Neuronal stem cell (in vitro differentiated cells): Measurements from ENCODE around the gene TMEM72.

Source experiments
- DNase-seq: peaks from one replicate; pipeline ENCODE4 v3.0.0-alpha.2; 2013; ENCODE audit warnings: low spot score
- H2AFZ ChIP-seq: one replicate; pipeline ENCODE4 v1.6.1; 2013; ENCODE audit warnings: mild to moderate bottlenecking, low read length, inconsistent platforms
- H2AK5ac ChIP-seq: 2 replicates; pipeline ENCODE4 v1.6.1; 2013; ENCODE audit warnings: low read depth, mild to moderate bottlenecking, inconsistent platforms, low read length, moderate library complexity, mixed read lengths
- H2BK120ac ChIP-seq: 2 replicates; pipeline ENCODE4 v1.6.1; 2013; ENCODE audit warnings: low read depth, mild to moderate bottlenecking, inconsistent platforms, low read length, moderate library complexity, mixed read lengths
- H2BK12ac ChIP-seq: one replicate; pipeline ENCODE4 v1.6.1; 2013; ENCODE audit warnings: low read length, inconsistent platforms
- H2BK15ac ChIP-seq: 2 replicates; pipeline ENCODE4 v1.6.1; 2013; ENCODE audit warnings: mild to moderate bottlenecking, low read length, inconsistent platforms, mixed read lengths
- H2BK5ac ChIP-seq: one replicate; pipeline ENCODE4 v1.6.1; 2013; ENCODE audit warnings: inconsistent platforms, mild to moderate bottlenecking, low read length, moderate library complexity
- H3K14ac ChIP-seq: one replicate; pipeline ENCODE4 v1.6.1; 2013; ENCODE audit warnings: low read length, inconsistent platforms
- H3K18ac ChIP-seq: 2 replicates; pipeline ENCODE4 v1.6.1; 2013; ENCODE audit warnings: low read length, inconsistent platforms
- H3K23ac ChIP-seq: 2 replicates; pipeline ENCODE4 v1.6.1; 2013; ENCODE audit warnings: low read depth, mild to moderate bottlenecking, mixed read lengths, low read length, inconsistent platforms; ENCODE audit not compliant: poor library complexity
- H3K27ac ChIP-seq: replicated peaks from 3 replicates; pipeline ENCODE4 v1.5.1; 2013; ENCODE audit warnings: low read length, inconsistent platforms
- H3K27me3 ChIP-seq, 3 experiments: 2 replicates each; pipeline ENCODE4 v1.6.1; 2013; ENCODE audit warnings: low read length in 3 of 3, mild to moderate bottlenecking in 2 of 3, inconsistent platforms in 1 of 3, low read depth in 1 of 3, mixed read lengths in 1 of 3, moderate library complexity in 1 of 3; ENCODE audit not compliant: control insufficient read depth in 3 of 3, insufficient read depth in 3 of 3
- H3K36me3 ChIP-seq, 2 donors: replicated peaks in 1 of 2; 2 replicates each; pipeline ENCODE4 v1.6.1; 2013; ENCODE audit warnings: low read length in 2 of 2; ENCODE audit not compliant: control insufficient read depth in 2 of 2, insufficient read depth in 2 of 2
- H3K4ac ChIP-seq: 2 replicates; pipeline ENCODE4 v1.6.1; 2013; ENCODE audit warnings: inconsistent platforms, mild to moderate bottlenecking, low read length, moderate library complexity
- H3K4me1 ChIP-seq, 2 donors: 1 replicate in 1 of 2; 2 replicates in 1 of 2; pipeline ENCODE4 v1.6.1; 2013; ENCODE audit warnings: low read length in 2 of 2, low read depth in 1 of 2; ENCODE audit not compliant: control insufficient read depth in 2 of 2, insufficient read depth in 1 of 2
- H3K4me2 ChIP-seq: one replicate; pipeline ENCODE4 v1.6.1; 2013; ENCODE audit warnings: mild to moderate bottlenecking, low read length, inconsistent platforms; ENCODE audit not compliant: insufficient read depth, poor library complexity, severe bottlenecking
- H3K4me3 ChIP-seq, 2 donors: 2 replicates each; pipeline ENCODE4 v1.5.1; 2013; ENCODE audit warnings: low read length in 2 of 2, mild to moderate bottlenecking in 2 of 2, inconsistent platforms in 1 of 2, moderate library complexity in 1 of 2
- H3K79me1 ChIP-seq: one replicate; pipeline ENCODE4 v1.6.1; 2013; ENCODE audit warnings: low read depth, mild to moderate bottlenecking, inconsistent platforms, low read length, moderate library complexity
- H3K9ac ChIP-seq: one replicate; pipeline ENCODE4 v1.6.1; 2013; ENCODE audit warnings: mild to moderate bottlenecking, low read depth, low read length, inconsistent platforms; ENCODE audit not compliant: poor library complexity
- H3K9me3 ChIP-seq, 2 donors: replicated peaks in 1 of 2; 2 replicates each; pipeline versions ENCODE3 to v1.6.1; 2013; ENCODE audit warnings: low read length in 2 of 2, mild to moderate bottlenecking in 2 of 2, inconsistent platforms in 1 of 2, low read depth in 1 of 2, mixed read lengths in 1 of 2, moderate library complexity in 1 of 2; ENCODE audit not compliant: control insufficient read depth in 2 of 2, insufficient read depth in 1 of 2
- H4K8ac ChIP-seq: one replicate; pipeline ENCODE4 v1.6.1; 2013; ENCODE audit warnings: low read depth, mild to moderate bottlenecking, inconsistent platforms, low read length, moderate library complexity
- H4K91ac ChIP-seq: one replicate; pipeline ENCODE4 v1.6.1; 2013; ENCODE audit warnings: low read length, low read depth, mild to moderate bottlenecking, inconsistent platforms; ENCODE audit not compliant: poor library complexity
- WGBS, 2 donors: extraction: QIAGEN DNeasy Blood & Tissue Kit; methylation state at CpG; one replicate each; pipeline ENCODE4 v1.1.7; 2013; ENCODE audit warnings: missing lambda C conversion rate in 2 of 2, mixed read lengths in 1 of 2; ENCODE audit not compliant: insufficient read length in 2 of 2, insufficient replicate concordance in 1 of 2; ENCODE audit errors: extremely low coverage in 2 of 2; 5-methylcytosine and 5-hydroxymethylcytosine counted together

TMEM72 gene

GRCh38 chr10:44980309-44981171 lies 69.4 kb downstream of the TMEM72 start:
- no peak overlapping the region for H2AFZ ChIP-seq
- H2AK5ac ChIP-seq: peak overlapping the region; percentile 81
- H3K4me2 ChIP-seq: no peak overlapping the region
- H3K18ac ChIP-seq: no peak overlapping the region
- H4K91ac ChIP-seq: no peak overlapping the region
- no peak overlapping the region for H4K8ac ChIP-seq
- H3K9ac ChIP-seq: no peak overlapping the region
- H3K27me3 ChIP-seq: no peaks in the 10 kb centered on the region
- peak overlapping the region; percentile 64 for H2BK12ac ChIP-seq
- no peak overlapping the region for H3K27ac ChIP-seq
- H2BK5ac ChIP-seq: no peak overlapping the region
- no peaks in the 10 kb centered on the region for H3K79me1 ChIP-seq
- no peaks in the 10 kb centered on the region for H3K36me3 ChIP-seq
- H3K14ac ChIP-seq: no peak overlapping the region
- peak overlapping the region; percentile 26 for H2BK120ac ChIP-seq
- H3K4ac ChIP-seq: no peak overlapping the region
- DNase-seq: no peak
- H3K4me1 ChIP-seq: peaks cover 28% of the 10 kb centered on the region in 2 donors
- no peak overlapping the region for H2BK15ac ChIP-seq
- H3K4me3 ChIP-seq: peak overlapping the region in 1 of 2 donors; percentile 9
- H3K9me3 ChIP-seq: no peaks in the 10 kb centered on the region
- H3K23ac ChIP-seq: no peak overlapping the region
- WGBS, 2 donors: no CpG with 5 or more reads among the region's 14 CpGs

GRCh38 chr10:44981172-44982113 lies 70.3 kb downstream of the TMEM72 start:
- Histone ChIP-seq H3K9me3 (no peaks in the 10 kb centered on the region), H2BK12ac (peak overlapping the region; percentile 86), H3K23ac (peak overlapping the region; percentile 92), H3K4ac (no peak overlapping the region), H3K14ac (peak overlapping the region; percentile 91), H3K27me3 (no peaks in the 10 kb centered on the region), H3K36me3 (no peaks in the 10 kb centered on the region), H4K8ac (no peak overlapping the region), H3K4me3 (peak overlapping the region in 1 of 2 donors; percentile 0), H2BK15ac (peak overlapping the region; percentile 93), H3K27ac (no peak overlapping the region), H2BK120ac (no peak overlapping the region), H2AK5ac (peak overlapping the region; percentile 92), H2BK5ac (no peak overlapping the region), H4K91ac (no peak overlapping the region), H2AFZ (no peak overlapping the region), H3K4me2 (no peak overlapping the region), H3K9ac (peak overlapping the region; percentile 2), H3K79me1 (no peaks in the 10 kb centered on the region), H3K18ac (peak overlapping the region; percentile 70), H3K4me1 (peaks cover 24% of the 10 kb centered on the region in 2 donors)
- DNase-seq: no peak
- WGBS, 2 donors: no CpG with 5 or more reads among the region's 11 CpGs

- Histone ChIP-seq H4K8ac (no peak overlapping the region), H3K27me3 (no peaks in the 10 kb centered on the region), H2BK5ac (no peak overlapping the region), H2AFZ (no peak overlapping the region), H2BK15ac (peak overlapping the region; percentile 93), H3K9ac (peak overlapping the region; percentile 67), H3K14ac (peak overlapping the region; percentile 91), H3K9me3 (no peaks in the 10 kb centered on the region), H3K4ac (no peak overlapping the region), H2BK120ac (no peak overlapping the region), H2AK5ac (peak overlapping the region; percentile 92), H3K79me1 (no peaks in the 10 kb centered on the region), H4K91ac (no peak overlapping the region), H2BK12ac (peak overlapping the region; percentile 86), H3K23ac (peak overlapping the region; percentile 92), H3K27ac (no peak overlapping the region), H3K36me3 (no peaks in the 10 kb centered on the region), H3K4me2 (no peak overlapping the region), H3K18ac (peak overlapping the region; percentile 70), H3K4me3 (peak overlapping the region in 1 of 2 donors; percentile 0), H3K4me1 (peaks cover 24% of the 10 kb centered on the region in 2 donors)
- WGBS, 2 donors: no CpG with 5 or more reads among the region's 9 CpGs
- DNase-seq: no peak
Measured at GRCh38 chr10:44982114-44982460, 71.0 kb downstream of the TMEM72 start.

- H3K18ac ChIP-seq: peak overlapping the region; percentile 70
- H2BK120ac ChIP-seq: no peak overlapping the region
- H3K14ac ChIP-seq: peak overlapping the region; percentile 91
- WGBS, 2 donors: no CpG with 5 or more reads among the region's 9 CpGs
- no peak overlapping the region for H4K8ac ChIP-seq
- H2AFZ ChIP-seq: no peak overlapping the region
- H3K23ac ChIP-seq: peak overlapping the region; percentile 92
- H2BK5ac ChIP-seq: no peak overlapping the region
- H3K9me3 ChIP-seq: no peaks in the 10 kb centered on the region
- no peak overlapping the region for H4K91ac ChIP-seq
- H3K79me1 ChIP-seq: no peaks in the 10 kb centered on the region
- no peak overlapping the region for H3K4ac ChIP-seq
- H2BK15ac ChIP-seq: peak overlapping the region; percentile 93
- no peaks in the 10 kb centered on the region for H3K27me3 ChIP-seq
- no peak overlapping the region for H3K27ac ChIP-seq
- H2AK5ac ChIP-seq: peak overlapping the region; percentile 92
- H3K9ac ChIP-seq: peak overlapping the region; percentile 67
- H2BK12ac ChIP-seq: peak overlapping the region; percentile 86
- no peaks in the 10 kb centered on the region for H3K36me3 ChIP-seq
- H3K4me1 ChIP-seq: peaks cover 23 to 24% of the 10 kb centered on the region in 2 donors
- H3K4me3 ChIP-seq: no peak overlapping the region
- DNase-seq: no peak
- H3K4me2 ChIP-seq: no peak overlapping the region
Measured at GRCh38 chr10:44982496-44982895, 71.4 kb downstream of the TMEM72 start.
